Vagina (tissue), 2 donors: ENCODE results near the gene SCO2. TPM values are rescaled to one million over a fixed set of nuclear protein-coding genes. Genes with fewer than 3 reads are reported as not detected.

Experiments used
- DNase-seq, 2 donors: peaks; one replicate each; pipeline ENCODE4 v3.0.0-alpha.2; 2017; ENCODE audit errors: extremely low spot score in 2 of 2
- H3K27ac ChIP-seq: fragments of 200-600 bp; sonication (generic); one replicate; pipeline ENCODE4 v1.5.1; 2019
- H3K27me3 ChIP-seq: fragments of 200-600 bp; sonication (generic); one replicate; pipeline ENCODE4 v1.5.1; 2019
- H3K36me3 ChIP-seq, 2 donors: fragments of 200-600 bp; sonication (generic); one replicate each; pipeline ENCODE4 v1.5.1; 2017 to 2019
- H3K4me1 ChIP-seq: fragments of 200-600 bp; sonication (generic); one replicate; pipeline ENCODE4 v1.5.1; 2019
- H3K4me3 ChIP-seq, 2 donors: fragments of 200-600 bp; sonication (generic); 1 replicate in 1 of 2; 2 replicates in 1 of 2; pipeline ENCODE4 v1.5.1; 2016 to 2019
- H3K9me3 ChIP-seq: fragments of 200-600 bp; sonication (generic); one replicate; pipeline ENCODE4 v1.5.1; 2019
- CTCF ChIP-seq, 3 experiments: fragments of 450-650 bp in 2 of 3; fragments of 200-600 bp in 1 of 3; sonication (generic) in 1 of 3; IDR thresholded peaks; one replicate each; pipeline ENCODE4 v1.5.1; 2017 to 2019; ENCODE audit warnings: antibody characterized with exemption in 3 of 3, mild to moderate bottlenecking in 2 of 3, moderate library complexity in 2 of 3
- POLR2A ChIP-seq, 2 donors: fragments of 450-650 bp; IDR thresholded peaks; one replicate each; pipeline ENCODE4 v1.6.1; 2017; ENCODE audit warnings: antibody characterized with exemption in 2 of 2, mild to moderate bottlenecking in 2 of 2, moderate library complexity in 2 of 2
- POLR2AphosphoS5 ChIP-seq, 2 donors: sonication (generic); formaldehyde crosslinking; IDR thresholded peaks; one replicate each; pipeline ENCODE4 v1.9.0; 2017; ENCODE audit warnings: antibody characterized with exemption in 2 of 2, mild to moderate bottlenecking in 2 of 2, low read depth in 1 of 2; ENCODE audit not compliant: insufficient read depth in 1 of 2
- intact Hi-C: fragments of 100-400 bp; cut with DNase I; formaldehyde crosslinking; loops from one replicate; pipeline ENCODE4 v1.15.1; 2023
- total RNA-seq: library from RNA; depleted of rRNA; stranded (reverse); fragments of >200 nt; gene quantifications from one replicate; pipeline ENCODE4 v1.2.3, GENCODE V29; 2016

SCO2 gene
- total RNA-seq, 1 donor from 2014 or later = 25.0 TPM

- peaks cover 0 to 53% of the 10 kb centered on the region in 2 donors for H3K36me3 ChIP-seq
- no peak for TF ChIP-seq POLR2A (IDR thresholded peaks at IDR 0.05)
- TF ChIP-seq POLR2AphosphoS5 (IDR thresholded peaks at IDR 0.05; ENCODE audit: insufficient read depth in 1 of 2, low read depth in 1 of 2) = no peak
- TF ChIP-seq CTCF (IDR thresholded peaks at IDR 0.05) = no peak
- H3K27me3 ChIP-seq = no peaks in the 10 kb centered on the region
- intact Hi-C loops = loop anchor here (10.0 kb wide), 1 partner anchor 259 kb away; the partner anchor contains the start of gene MAPK12
- no peak overlapping the region for H3K27ac ChIP-seq
- no peak overlapping the region for H3K4me3 ChIP-seq
- peaks cover 31% of the 10 kb centered on the region for H3K4me1 ChIP-seq
- DNase-seq = no peak
- no peaks in the 10 kb centered on the region for H3K9me3 ChIP-seq
Measured at GRCh38 chr22:50523458-50523805, 2.0 kb downstream of the SCO2 start.

- Histone ChIP-seq H3K27me3 (no peaks in the 10 kb centered on the region), H3K4me1 (peaks cover 31% of the 10 kb centered on the region), H3K4me3 (no peak overlapping the region), H3K36me3 (peaks cover 0 to 58% of the 10 kb centered on the region in 2 donors), H3K27ac (no peak overlapping the region), H3K9me3 (no peaks in the 10 kb centered on the region)
- TF ChIP-seq POLR2AphosphoS5 (IDR thresholded peaks at IDR 0.05; ENCODE audit: insufficient read depth in 1 of 2, low read depth in 1 of 2) (no peak), CTCF (IDR thresholded peaks at IDR 0.05) (no peak), POLR2A (IDR thresholded peaks at IDR 0.05) (no peak)
- no peak for DNase-seq
- intact Hi-C loops = loop anchor here (10.0 kb wide), 1 partner anchor 258 kb away; the partner anchor contains the start of gene MAPK12
Measured at GRCh38 chr22:50522806-50523438, 2.5 kb downstream of the SCO2 start.

- DNase-seq = peak in 1 of 2 donors; percentile 85
- intact Hi-C loops = loop anchor here (10.0 kb wide), 1 partner anchor 258 kb away; the partner anchor contains the start of gene MAPK12
- TF ChIP-seq POLR2AphosphoS5 (IDR thresholded peaks at IDR 0.05; ENCODE audit: insufficient read depth in 1 of 2, low read depth in 1 of 2) = no peak
- TF ChIP-seq CTCF (IDR thresholded peaks at IDR 0.05) = no peak
- no peak for TF ChIP-seq POLR2A (IDR thresholded peaks at IDR 0.05)
- H3K4me3 ChIP-seq = no peak overlapping the region
- no peak overlapping the region for H3K27ac ChIP-seq
- peaks cover 0 to 64% of the 10 kb centered on the region in 2 donors for H3K36me3 ChIP-seq
- no peaks in the 10 kb centered on the region for H3K27me3 ChIP-seq
- no peaks in the 10 kb centered on the region for H3K9me3 ChIP-seq
- peaks cover 29% of the 10 kb centered on the region for H3K4me1 ChIP-seq
Measured at GRCh38 chr22:50522208-50522805, 3.1 kb downstream of the SCO2 start.

- Histone ChIP-seq H3K27me3 (no peaks in the 10 kb centered on the region), H3K4me3 (no peak overlapping the region), H3K27ac (no peak overlapping the region), H3K36me3 (peaks cover 0 to 69% of the 10 kb centered on the region in 2 donors), H3K4me1 (peaks cover 24% of the 10 kb centered on the region), H3K9me3 (no peaks in the 10 kb centered on the region)
- intact Hi-C loops = loop anchor here (10.0 kb wide), 1 partner anchor 257 kb away; the partner anchor contains the start of gene MAPK12
- no peak for TF ChIP-seq CTCF (IDR thresholded peaks at IDR 0.05)
- TF ChIP-seq POLR2A (IDR thresholded peaks at IDR 0.05) = no peak
- no peak for TF ChIP-seq POLR2AphosphoS5 (IDR thresholded peaks at IDR 0.05; ENCODE audit: insufficient read depth in 1 of 2, low read depth in 1 of 2)
- peak in 1 of 2 donors; percentile 85 for DNase-seq
Measured at GRCh38 chr22:50521710-50522109, 3.7 kb downstream of the SCO2 start.
